Stimulated activated CD4-positive, alpha-beta T cell treated with anti-CD3 and anti-CD28 coated beads, Interleukin-12 subunit alpha, Interleukin-12 subunit beta, amount 100 ng/mL, for 4 hours (primary cell): ENCODE measurements around the gene PCMT1.
"Not testable (repeated sequence)": the region's sequence is repeated elsewhere in the genome, so short reads cannot be mapped to it uniquely, and the experiment has no call there.

Experiments
- DNase-seq: peaks from one replicate; pipeline ENCODE4 v3.0.0-alpha.2; 2020

PCMT1 gene

GRCh38 chr6:149751239-149751638 is 1.7 kb downstream of the PCMT1 start:
- no peak for DNase-seq

DNA sequence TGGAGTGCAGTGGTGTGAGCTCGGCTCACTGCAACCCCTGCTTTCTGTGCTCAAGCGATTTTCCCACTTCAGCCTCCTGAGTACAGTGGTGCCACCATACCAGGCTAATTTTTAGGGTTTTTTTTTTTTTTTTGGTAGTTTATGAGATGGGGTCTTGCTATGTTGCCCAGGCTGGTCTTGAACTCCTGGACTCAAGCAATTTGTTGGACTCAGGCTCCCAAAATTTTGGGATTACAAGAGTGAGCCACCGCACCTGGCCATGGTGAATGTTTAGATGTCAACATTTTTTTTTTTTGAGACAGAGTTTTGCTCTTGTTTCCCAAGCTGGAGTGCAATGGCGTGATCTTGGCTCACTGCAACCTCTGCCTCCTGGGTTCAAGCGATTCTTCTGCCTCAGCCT is 2.4 kb downstream of the PCMT1 start:
- not testable (repeated sequence) for DNase-seq

GRCh38 chr6:149752600-149753373 is 3.2 kb downstream of the PCMT1 start:
- no peak for DNase-seq

GRCh38 chr6:149753374-149753637 is 3.8 kb downstream of the PCMT1 start:
- not testable (repeated sequence) for DNase-seq

- no peak for DNase-seq
Measured at GRCh38 chr6:149754548-149754947, 5.0 kb downstream of the PCMT1 start.

DNA sequence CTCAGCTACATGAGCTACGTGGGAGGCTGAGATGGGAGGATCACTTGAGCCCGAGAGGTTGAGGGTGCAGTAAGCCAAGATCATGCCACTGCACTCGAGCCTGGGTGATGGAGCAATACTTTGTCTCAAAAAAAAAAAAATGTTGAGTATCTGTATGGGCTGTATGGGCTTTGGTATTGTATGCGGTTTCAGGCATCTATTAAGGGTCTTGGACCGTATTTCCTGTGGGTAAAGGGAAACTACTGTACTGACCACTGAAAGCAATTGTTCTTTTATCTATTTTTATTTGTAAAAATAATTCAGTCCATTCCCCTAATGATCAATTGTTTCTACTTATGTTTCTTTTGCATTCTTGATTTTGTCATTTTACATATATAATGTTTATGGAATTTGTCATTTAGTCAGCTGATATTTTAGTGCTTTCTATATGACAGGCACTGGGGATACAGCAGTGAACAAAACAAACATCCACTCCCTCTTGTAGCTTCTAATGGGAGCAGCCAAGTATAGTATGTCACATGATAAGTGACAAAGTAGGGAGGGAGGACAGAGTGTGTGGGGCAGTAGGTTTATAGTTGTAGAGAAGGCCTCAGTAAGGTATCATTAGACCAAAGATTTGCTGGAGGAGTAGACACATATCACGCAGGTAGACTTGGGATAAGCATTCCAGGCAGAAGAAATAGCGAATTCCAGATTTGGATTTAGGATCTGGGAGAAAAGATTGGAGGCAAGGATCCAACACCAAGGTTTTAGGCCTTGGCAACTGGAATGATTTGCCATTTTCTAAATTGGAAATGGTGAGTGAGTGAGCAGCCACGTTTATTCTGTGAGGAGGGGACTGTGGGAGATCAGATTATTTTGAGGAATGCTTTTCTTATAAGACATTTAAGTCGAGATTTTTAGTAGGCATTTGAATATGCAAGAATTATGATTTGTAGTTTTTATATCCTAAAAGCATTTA is 6.0 kb downstream of the PCMT1 start:
- DNase-seq, result no peak

DNA sequence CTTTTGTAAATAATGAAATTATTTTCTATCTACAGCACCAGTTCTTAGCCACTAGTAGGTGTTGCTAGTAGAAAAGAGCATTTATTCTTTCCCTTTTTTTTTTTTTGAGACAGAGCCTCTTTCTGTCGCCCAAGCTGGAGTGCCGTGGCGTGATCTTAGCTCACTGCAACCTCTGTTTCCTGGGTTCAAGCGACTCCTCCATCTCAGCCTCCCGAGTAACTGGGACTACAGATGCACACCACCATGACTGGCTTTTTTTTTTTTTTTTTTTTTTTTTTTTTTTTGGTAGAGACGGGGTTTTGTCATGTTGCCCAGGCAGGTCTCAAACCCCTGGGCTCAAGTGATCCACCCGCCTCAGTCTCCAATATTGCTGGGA is 6.7 kb downstream of the PCMT1 start:
- DNase-seq, result no peak

DNA sequence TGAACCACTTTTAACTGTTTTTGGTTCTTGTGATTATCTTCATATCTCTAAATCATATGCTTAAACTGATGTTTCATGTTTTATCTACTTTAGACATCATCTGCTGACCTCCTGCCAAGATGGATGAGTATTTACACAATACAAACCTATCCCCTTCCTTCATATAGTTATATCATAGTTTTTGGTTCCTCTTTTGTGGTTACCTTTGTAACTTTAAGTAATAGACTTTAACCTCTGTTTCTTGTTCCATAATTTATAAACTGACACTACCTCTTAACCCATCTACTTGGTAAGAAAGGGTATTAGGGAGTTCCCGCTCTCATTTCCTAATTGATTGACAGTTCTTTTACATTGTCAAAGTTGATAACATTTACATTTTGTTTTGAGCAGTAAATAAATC is 11.9 kb downstream of the PCMT1 start:
- DNase-seq, result no peak

- DNase-seq, result no peak
Measured at GRCh38 chr6:149763866-149764265, 14.3 kb downstream of the PCMT1 start.

DNA sequence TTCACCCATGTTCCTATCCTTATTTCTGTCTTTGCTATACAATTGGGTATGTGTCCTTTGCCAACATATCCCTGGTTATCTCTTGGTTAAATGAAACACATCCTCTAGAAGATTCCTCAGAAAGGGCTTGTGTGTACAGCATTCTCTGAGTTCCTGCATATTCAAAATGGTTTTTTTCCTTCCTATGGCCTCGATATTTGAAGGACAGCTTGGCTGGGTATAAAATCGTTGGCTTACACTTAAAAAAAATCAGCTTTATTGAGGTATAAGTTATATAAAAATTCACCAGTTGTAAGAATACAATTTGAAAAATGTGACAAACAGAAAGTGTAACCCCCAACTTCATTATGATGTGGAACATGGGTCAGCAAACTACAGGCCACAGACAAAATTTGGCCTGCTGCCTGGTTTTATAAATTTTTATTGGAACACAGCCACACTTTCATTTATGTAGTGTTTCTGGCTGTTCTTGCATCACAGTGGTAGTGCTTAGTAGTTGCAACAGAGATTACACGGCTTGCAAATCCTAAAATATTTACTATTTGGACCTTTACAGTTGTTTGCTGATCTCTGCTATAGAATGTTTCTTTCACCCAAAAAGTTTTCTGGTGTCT is 16.7 kb downstream of the PCMT1 start:
- no peak for DNase-seq

DNA sequence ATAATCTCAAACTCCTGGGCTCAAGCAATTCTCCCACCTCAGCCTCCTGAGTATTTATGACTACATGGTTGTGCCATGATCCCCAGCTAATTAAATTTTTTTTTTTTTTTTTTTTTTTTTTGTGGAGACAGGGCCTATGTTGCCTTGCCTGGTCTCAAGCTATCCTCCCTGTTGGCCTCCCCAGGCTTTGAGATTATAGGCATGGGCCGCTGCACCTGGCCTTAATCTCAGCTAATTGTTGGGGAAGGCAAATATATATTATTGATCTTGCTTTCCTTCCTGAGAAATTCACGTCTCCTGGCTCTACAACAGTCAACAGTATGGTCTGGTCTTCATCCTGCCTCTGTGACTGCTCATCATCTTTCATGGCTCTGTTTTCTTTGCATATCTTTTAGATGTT is 20.1 kb downstream of the PCMT1 start:
- no peak for DNase-seq

DNA sequence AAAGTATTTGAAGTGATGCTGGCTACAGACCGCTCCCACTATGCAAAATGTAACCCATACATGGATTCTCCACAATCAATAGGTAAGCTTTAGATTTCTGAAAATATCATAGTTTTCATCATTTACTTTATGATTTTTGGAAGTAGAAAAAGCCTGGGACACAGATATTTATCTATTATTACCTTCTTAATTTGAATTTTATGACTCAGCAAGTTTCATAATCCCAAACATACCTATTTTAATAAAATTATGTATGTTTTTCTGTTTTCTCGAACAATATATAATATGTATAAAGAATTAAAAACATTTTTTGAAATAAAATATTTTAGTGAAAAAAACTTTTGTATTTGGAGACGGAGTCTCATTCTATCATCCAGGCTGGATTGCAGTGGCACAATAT is 21.6 kb downstream of the PCMT1 start:
- no peak for DNase-seq

- DNase-seq, result no peak
Measured at GRCh38 chr6:149771925-149772324, 22.4 kb downstream of the PCMT1 start.

GRCh38 chr6:149777624-149778023 is 28.1 kb downstream of the PCMT1 start:
- no peak for DNase-seq

DNA sequence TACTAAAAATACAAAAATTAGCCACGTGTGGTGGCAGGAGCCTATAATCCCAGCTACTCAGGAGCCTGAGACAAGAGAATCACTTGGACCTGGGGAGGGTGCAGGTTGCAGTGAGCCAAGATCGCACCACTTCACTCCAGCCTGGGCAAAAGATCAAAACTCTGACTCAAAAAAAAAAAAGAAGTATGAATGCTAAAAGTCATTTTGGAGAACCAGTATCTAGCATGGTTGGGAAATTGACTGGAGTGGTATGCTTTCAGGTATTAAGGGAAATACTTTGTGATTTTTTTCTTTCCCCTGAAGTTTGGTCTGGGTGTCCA is 30.1 kb downstream of the PCMT1 start:
- no peak for DNase-seq

DNA sequence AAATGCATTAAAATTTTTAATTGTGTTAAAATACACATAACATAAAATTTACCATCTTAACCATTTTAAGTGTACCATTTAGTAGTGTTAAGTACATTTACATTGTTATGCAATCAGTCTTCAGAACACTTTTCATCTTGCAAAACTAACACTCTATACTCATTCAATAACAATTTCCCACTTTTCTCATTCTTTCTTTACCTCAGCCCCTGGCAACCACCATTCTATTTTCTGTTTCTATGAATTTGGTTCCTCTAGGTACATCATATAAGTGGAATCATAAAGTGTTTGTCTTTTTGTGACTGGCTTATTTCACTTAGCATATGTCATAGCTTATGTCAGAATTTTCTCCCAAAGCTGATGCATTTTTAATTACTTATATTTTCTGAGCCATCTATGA is 32.2 kb downstream of the PCMT1 start:
- no peak for DNase-seq

DNA sequence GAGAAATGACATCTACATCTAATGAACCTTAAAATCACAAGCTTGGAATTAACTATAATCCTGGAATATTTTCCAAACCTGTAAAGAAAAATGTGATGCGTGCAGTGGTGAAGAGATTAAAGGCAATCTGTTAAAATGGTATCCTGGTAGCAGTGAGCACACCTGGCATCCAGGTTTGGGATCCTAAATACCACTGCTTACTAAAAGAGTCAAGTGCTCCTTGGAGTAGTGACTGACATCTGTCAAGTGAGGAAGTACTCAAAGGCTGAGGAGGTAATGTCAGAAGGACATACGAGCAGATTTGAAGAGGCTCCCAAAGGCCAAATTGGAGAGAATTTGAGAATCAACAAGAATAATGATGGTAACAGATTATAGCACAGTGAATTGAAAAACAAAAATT is 32.8 kb downstream of the PCMT1 start:
- no peak for DNase-seq

- no peak for DNase-seq
Measured at GRCh38 chr6:149783551-149783950, 34.0 kb downstream of the PCMT1 start.

- no peak for DNase-seq
Measured at GRCh38 chr6:149806127-149806526, 56.6 kb downstream of the PCMT1 start.

- no peak for DNase-seq
Measured at GRCh38 chr6:149809798-149810197, 60.3 kb downstream of the PCMT1 start.

GRCh38 chr6:149813351-149813750 is 63.8 kb downstream of the PCMT1 start:
- DNase-seq, result no peak

- DNase-seq, result no peak
Measured at GRCh38 chr6:149815788-149816187, 66.2 kb downstream of the PCMT1 start.

- no peak for DNase-seq
Measured at GRCh38 chr6:149820506-149820905, 71.0 kb downstream of the PCMT1 start.

DNA sequence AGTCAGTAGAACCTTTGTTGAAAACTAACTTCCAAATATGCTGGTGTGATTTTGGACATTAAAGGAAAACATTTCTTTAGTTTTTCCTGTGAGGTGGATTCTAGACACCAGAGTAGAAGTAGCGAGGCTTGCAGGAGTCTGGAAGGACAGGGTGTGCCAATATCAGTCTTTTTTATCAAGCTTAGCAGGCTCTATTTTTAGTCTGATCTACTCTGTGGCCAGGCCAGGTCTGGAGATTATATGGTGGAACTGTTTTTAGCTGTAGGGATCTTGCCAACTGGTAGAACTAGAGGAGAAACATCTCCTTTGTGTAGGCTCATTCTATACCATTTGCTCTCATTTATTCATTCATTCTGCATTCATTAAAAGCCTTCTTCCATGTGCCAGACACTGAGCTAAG is 72.0 kb downstream of the PCMT1 start:
- no peak for DNase-seq
